Liver (tissue), 9 donors: Measurements from ENCODE around the gene TACSTD2. TPM values are rescaled to one million over a fixed set of nuclear protein-coding genes. Genes with fewer than 3 reads are reported as not detected.
"Not testable (repeated sequence)": the region's sequence is repeated elsewhere in the genome, so short reads cannot be mapped to it uniquely, and the experiment has no call there.

Source experiments
- DNase-seq: peaks from one replicate; pipeline ENCODE4 v3.0.0-alpha.2; 2017; ENCODE audit warnings: low spot score
- H3K27ac ChIP-seq, 2 donors: one replicate each; pipeline ENCODE4 v1.7.0; 2013; ENCODE audit warnings: inconsistent platforms in 2 of 2, low read length in 2 of 2, control low read depth in 1 of 2, low read depth in 1 of 2, mild to moderate bottlenecking in 1 of 2
- H3K27me3 ChIP-seq, 4 donors: one replicate each; pipeline versions ENCODE4 v1.6.1 to v1.7.0; 2013; ENCODE audit warnings: low read length in 3 of 4, inconsistent platforms in 1 of 4, mild to moderate bottlenecking in 1 of 4, moderate library complexity in 1 of 4; ENCODE audit not compliant: control insufficient read depth in 4 of 4, insufficient read depth in 4 of 4
- H3K36me3 ChIP-seq, 4 donors: one replicate each; pipeline versions ENCODE4 v1.6.1 to v1.7.0; 2013; ENCODE audit warnings: low read length in 3 of 4, mild to moderate bottlenecking in 3 of 4, low read depth in 1 of 4, moderate library complexity in 1 of 4; ENCODE audit not compliant: control insufficient read depth in 4 of 4, insufficient read depth in 3 of 4
- H3K4me1 ChIP-seq, 4 donors: one replicate each; pipeline versions ENCODE4 v1.6.1 to v1.7.0; 2013; ENCODE audit warnings: low read length in 3 of 4, mild to moderate bottlenecking in 3 of 4, moderate library complexity in 1 of 4; ENCODE audit not compliant: control insufficient read depth in 4 of 4, insufficient read depth in 4 of 4
- H3K4me3 ChIP-seq, 3 donors: one replicate each; pipeline versions ENCODE4 v1.6.1 to v1.7.0; 2013; ENCODE audit warnings: low read length in 3 of 3, control low read depth in 1 of 3, low read depth in 1 of 3, mild to moderate bottlenecking in 1 of 3
- H3K9ac ChIP-seq, 2 donors: one replicate each; pipeline ENCODE4 v1.7.0; 2013; ENCODE audit warnings: low read length in 2 of 2, mild to moderate bottlenecking in 2 of 2, moderate library complexity in 2 of 2, control low read depth in 1 of 2, low read depth in 1 of 2
- H3K9me3 ChIP-seq, 4 donors: one replicate each; pipeline versions ENCODE4 v1.6.1 to v1.7.0; 2013; ENCODE audit warnings: low read length in 3 of 4; ENCODE audit not compliant: control insufficient read depth in 4 of 4
- ATF3 ChIP-seq: IDR thresholded peaks from 2 replicates; pipeline ENCODE4 v1.6.1; 2016; ENCODE audit warnings: antibody characterized with exemption
- GABPA ChIP-seq, 2 donors: IDR thresholded peaks in 1 of 2; conservative IDR thresholded peaks in 1 of 2; 2 replicates each; pipeline ENCODE4 v1.6.1; 2016; ENCODE audit warnings: antibody characterized with exemption in 2 of 2, mild to moderate bottlenecking in 1 of 2, moderate library complexity in 1 of 2
- HNF4A ChIP-seq, 2 donors: conservative IDR thresholded peaks; 2 replicates each; pipeline ENCODE4 v1.6.1; 2016; ENCODE audit warnings: antibody characterized with exemption in 2 of 2, mild to moderate bottlenecking in 2 of 2
- JUND ChIP-seq, 2 donors: IDR thresholded peaks; 2 replicates each; pipeline ENCODE4 v1.6.1; 2016; ENCODE audit warnings: antibody characterized with exemption in 2 of 2
- NR2F2 ChIP-seq: IDR thresholded peaks from 2 replicates; pipeline ENCODE4 v1.6.1; 2016; ENCODE audit warnings: antibody characterized with exemption
- RAD21 ChIP-seq, 2 donors: IDR thresholded peaks; 2 replicates each; pipeline ENCODE4 v1.6.1; 2016; ENCODE audit warnings: antibody characterized with exemption in 2 of 2, mild to moderate bottlenecking in 2 of 2
- TAF1 ChIP-seq: conservative IDR thresholded peaks from 2 replicates; pipeline ENCODE4 v1.6.1; 2016; ENCODE audit warnings: antibody characterized with exemption, mild to moderate bottlenecking
- WGBS: extraction: QIAGEN DNeasy Blood & Tissue Kit; methylation state at CpG from one replicate; pipeline ENCODE4 v1.1.7; 2013; 5-methylcytosine and 5-hydroxymethylcytosine counted together
- polyA plus RNA-seq, 2 donors: library from polyadenylated mRNA; stranded (reverse) in 1 of 2; unstranded in 1 of 2; fragments of 200-250 nt in 1 of 2; fragments of >200 nt in 1 of 2; fragmentation: Nextera tagmentation in 1 of 2; extraction: Ambion mirVana in 1 of 2; gene quantifications; one replicate each; pipeline versions ENCODE4 v1.2.1 to v1.2.3, GENCODE V29; 2013 to 2015
- total RNA-seq, 2 donors: library from RNA; depleted of rRNA; stranded (reverse); fragments of >200 nt; gene quantifications; one replicate each; pipeline ENCODE4 v1.2.3, GENCODE V29; 2014
- TF ChIP-seq, protein P1 (sequence below): IDR thresholded peaks from 2 replicates; pipeline ENCODE4 v1.6.1; 2016; ENCODE audit warnings: antibody characterized with exemption, mild to moderate bottlenecking
- TF ChIP-seq, protein P2 (sequence below): IDR thresholded peaks from 2 replicates; pipeline ENCODE4 v1.6.1; 2016; ENCODE audit warnings: antibody characterized with exemption
- donor health status: healthy.
- donor health status: healthy.
- donor health status: healthy.
- donor health status: healthy.
- donor health status: healthy.

TACSTD2 gene
- total and polyA plus RNA-seq, 4 donors: 0.61 to 1.5 (median 1.1) TPM

- no peak overlapping the region for H3K27ac ChIP-seq
- DNase-seq: no peak
Measured at GRCh38 chr1:58584082-58584895, 7.2 kb upstream of the TACSTD2 start.

GRCh38 chr1:58583496-58583895 is 6.4 kb upstream of the TACSTD2 start:
- 63% methylated on average over 1 of the region's 1 CpG for WGBS
- no peak for DNase-seq
- H3K9me3 ChIP-seq: no peaks in the 10 kb centered on the region
- no peak overlapping the region for H3K27ac ChIP-seq
- no peak overlapping the region for H3K4me3 ChIP-seq
- no peak overlapping the region for H3K9ac ChIP-seq
- H3K4me1 ChIP-seq: no peaks in the 10 kb centered on the region
- peaks cover 0 to 13% (median 1%) of the 10 kb centered on the region in 4 donors for H3K27me3 ChIP-seq
- TF ChIP-seq TAF1: no peak
- TF ChIP-seq, protein P1, sequence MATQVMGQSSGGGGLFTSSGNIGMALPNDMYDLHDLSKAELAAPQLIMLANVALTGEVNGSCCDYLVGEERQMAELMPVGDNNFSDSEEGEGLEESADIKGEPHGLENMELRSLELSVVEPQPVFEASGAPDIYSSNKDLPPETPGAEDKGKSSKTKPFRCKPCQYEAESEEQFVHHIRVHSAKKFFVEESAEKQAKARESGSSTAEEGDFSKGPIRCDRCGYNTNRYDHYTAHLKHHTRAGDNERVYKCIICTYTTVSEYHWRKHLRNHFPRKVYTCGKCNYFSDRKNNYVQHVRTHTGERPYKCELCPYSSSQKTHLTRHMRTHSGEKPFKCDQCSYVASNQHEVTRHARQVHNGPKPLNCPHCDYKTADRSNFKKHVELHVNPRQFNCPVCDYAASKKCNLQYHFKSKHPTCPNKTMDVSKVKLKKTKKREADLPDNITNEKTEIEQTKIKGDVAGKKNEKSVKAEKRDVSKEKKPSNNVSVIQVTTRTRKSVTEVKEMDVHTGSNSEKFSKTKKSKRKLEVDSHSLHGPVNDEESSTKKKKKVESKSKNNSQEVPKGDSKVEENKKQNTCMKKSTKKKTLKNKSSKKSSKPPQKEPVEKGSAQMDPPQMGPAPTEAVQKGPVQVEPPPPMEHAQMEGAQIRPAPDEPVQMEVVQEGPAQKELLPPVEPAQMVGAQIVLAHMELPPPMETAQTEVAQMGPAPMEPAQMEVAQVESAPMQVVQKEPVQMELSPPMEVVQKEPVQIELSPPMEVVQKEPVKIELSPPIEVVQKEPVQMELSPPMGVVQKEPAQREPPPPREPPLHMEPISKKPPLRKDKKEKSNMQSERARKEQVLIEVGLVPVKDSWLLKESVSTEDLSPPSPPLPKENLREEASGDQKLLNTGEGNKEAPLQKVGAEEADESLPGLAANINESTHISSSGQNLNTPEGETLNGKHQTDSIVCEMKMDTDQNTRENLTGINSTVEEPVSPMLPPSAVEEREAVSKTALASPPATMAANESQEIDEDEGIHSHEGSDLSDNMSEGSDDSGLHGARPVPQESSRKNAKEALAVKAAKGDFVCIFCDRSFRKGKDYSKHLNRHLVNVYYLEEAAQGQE: no peak
- no peak for TF ChIP-seq RAD21 (IDR thresholded peaks at IDR 0.05)
- no peak for TF ChIP-seq JUND (IDR thresholded peaks at IDR 0.05)
- no peak for TF ChIP-seq HNF4A (conservative IDR thresholded peaks at IDR 0.05)
- TF ChIP-seq ATF3: no peak
- TF ChIP-seq GABPA (IDR thresholded peaks at IDR 0.05 in 1 of 2, conservative IDR thresholded peaks at IDR 0.05 in 1 of 2): no peak
- TF ChIP-seq NR2F2: no peak
- TF ChIP-seq, protein P2, sequence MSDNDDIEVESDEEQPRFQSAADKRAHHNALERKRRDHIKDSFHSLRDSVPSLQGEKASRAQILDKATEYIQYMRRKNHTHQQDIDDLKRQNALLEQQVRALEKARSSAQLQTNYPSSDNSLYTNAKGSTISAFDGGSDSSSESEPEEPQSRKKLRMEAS: no peak
- no peaks in the 10 kb centered on the region for H3K36me3 ChIP-seq

More at GRCh38 chr1:58584082-58584895, 7.2 kb upstream of the TACSTD2 start:
- H3K27me3 ChIP-seq: peaks cover 0 to 13% (median 1%) of the 10 kb centered on the region in 4 donors
- no peak overlapping the region for H3K4me3 ChIP-seq
- peak in 1 of 2 donors; percentile 39 for TF ChIP-seq JUND (IDR thresholded peaks at IDR 0.05)
- no peak for TF ChIP-seq NR2F2
- TF ChIP-seq HNF4A (conservative IDR thresholded peaks at IDR 0.05): no peak
- no peaks in the 10 kb centered on the region for H3K9me3 ChIP-seq
- WGBS: 21% methylated on average over 8 of the region's 8 CpGs
- no peaks in the 10 kb centered on the region for H3K4me1 ChIP-seq
- no peaks in the 10 kb centered on the region for H3K36me3 ChIP-seq
- no peak overlapping the region for H3K9ac ChIP-seq

DNA sequence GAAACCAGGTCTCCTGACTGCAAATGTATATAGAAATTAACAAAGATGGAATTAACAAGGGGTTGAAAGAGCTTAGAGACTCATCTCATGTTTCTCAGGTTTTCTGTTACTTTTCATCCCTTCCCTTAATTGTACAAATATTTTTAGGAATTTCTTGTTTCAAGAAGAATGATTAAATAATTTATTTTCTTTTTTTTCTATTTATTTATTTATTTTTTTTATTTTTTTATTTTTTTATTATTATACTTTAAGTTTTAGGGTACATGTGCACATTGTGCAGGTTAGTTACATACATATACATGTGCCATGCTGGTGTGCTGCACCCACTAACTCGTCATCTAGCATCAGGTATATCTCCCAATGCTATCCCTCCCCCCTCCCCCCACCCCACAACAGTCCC is 5.1 kb upstream of the TACSTD2 start:
- not testable (repeated sequence) for H3K36me3 ChIP-seq, H3K4me1 ChIP-seq, H3K9me3 ChIP-seq, H3K4me3 ChIP-seq, H3K9ac ChIP-seq, DNase-seq, H3K27ac ChIP-seq
- H3K27me3 ChIP-seq: peaks cover 0 to 19% (median 2%) of the 10 kb centered on the region in 4 donors
- 77% methylated on average over 1 of the region's 1 CpG for WGBS
